ENCODE measurements around the gene SERPINB5. TPM values are rescaled to one million over a fixed set of nuclear protein-coding genes. Genes with fewer than 3 reads are reported as not detected.
A peak's percentile ranks its signal among the peaks of the same experiment; 100 is the strongest.

The SERPINB5 gene
- total RNA-seq, 1 donor from 2014 or later = not detected

- Histone ChIP-seq H3K27ac (replicated peaks) (no peak overlapping the region), H3K27me3 (ENCODE audit: low read depth) (peaks cover 56% of the 10 kb centered on the region), H3K4me1 (no peaks in the 10 kb centered on the region), H3K9me3 (replicated peaks) (no peaks in the 10 kb centered on the region), H3K4me3 (no peak overlapping the region), H3K36me3 (no peaks in the 10 kb centered on the region)
- TF ChIP-seq CTCF (IDR thresholded peaks at IDR 0.05; ENCODE audit: borderline replicate concordance) = peak; percentile 62
- no peak for DNase-seq
- intact Hi-C loops (cut with micrococcal nuclease) = loop anchor here (10.0 kb wide), 1 partner anchor 334 kb away; no protein-coding TSS in a partner anchor
Measured at GRCh38 chr18:63511285-63511684, 34.5 kb downstream of the SERPINB5 start.

- H3K27me3 ChIP-seq (ENCODE audit: low read depth) = peaks cover 53% of the 10 kb centered on the region
- H3K9me3 ChIP-seq (replicated peaks) = no peaks in the 10 kb centered on the region
- no peak overlapping the region for H3K4me3 ChIP-seq
- intact Hi-C loops (cut with micrococcal nuclease) = loop anchor here (10.0 kb wide), 1 partner anchor 330 kb away; no protein-coding TSS in a partner anchor
- TF ChIP-seq CTCF (IDR thresholded peaks at IDR 0.05; ENCODE audit: borderline replicate concordance) = no peak
- H3K36me3 ChIP-seq = no peaks in the 10 kb centered on the region
- H3K4me1 ChIP-seq = no peaks in the 10 kb centered on the region
- H3K27ac ChIP-seq (replicated peaks) = no peak overlapping the region
- no peak for DNase-seq
Measured at GRCh38 chr18:63514326-63514725, 37.6 kb downstream of the SERPINB5 start.

- Histone ChIP-seq H3K4me3 (no peak overlapping the region), H3K4me1 (no peaks in the 10 kb centered on the region), H3K27me3 (ENCODE audit: low read depth) (peaks cover 47% of the 10 kb centered on the region), H3K9me3 (replicated peaks) (no peaks in the 10 kb centered on the region), H3K27ac (replicated peaks) (no peak overlapping the region), H3K36me3 (no peaks in the 10 kb centered on the region)
- intact Hi-C loops (cut with micrococcal nuclease) = loop anchor here (10.0 kb wide), 1 partner anchor 330 kb away; no protein-coding TSS in a partner anchor
- DNase-seq = no peak
- no peak for TF ChIP-seq CTCF (IDR thresholded peaks at IDR 0.05; ENCODE audit: borderline replicate concordance)
Measured at GRCh38 chr18:63514888-63515678, 38.3 kb downstream of the SERPINB5 start.

GRCh38 chr18:63515801-63516200 lies 39.0 kb downstream of the SERPINB5 start:
- peaks cover 40% of the 10 kb centered on the region for H3K27me3 ChIP-seq (ENCODE audit: low read depth)
- TF ChIP-seq CTCF (IDR thresholded peaks at IDR 0.05; ENCODE audit: borderline replicate concordance) = no peak
- H3K27ac ChIP-seq (replicated peaks) = no peak overlapping the region
- intact Hi-C loops (cut with micrococcal nuclease) = loop anchor here (10.0 kb wide), 1 partner anchor 329 kb away; no protein-coding TSS in a partner anchor
- H3K9me3 ChIP-seq (replicated peaks) = no peaks in the 10 kb centered on the region
- DNase-seq = no peak
- H3K4me3 ChIP-seq = no peak overlapping the region
- H3K4me1 ChIP-seq = no peaks in the 10 kb centered on the region
- no peaks in the 10 kb centered on the region for H3K36me3 ChIP-seq

- Histone ChIP-seq H3K27ac (replicated peaks) (no peak overlapping the region), H3K4me1 (no peaks in the 10 kb centered on the region), H3K36me3 (no peaks in the 10 kb centered on the region), H3K27me3 (ENCODE audit: low read depth) (peaks cover 27% of the 10 kb centered on the region), H3K9me3 (replicated peaks) (no peaks in the 10 kb centered on the region), H3K4me3 (no peak overlapping the region)
- TF ChIP-seq CTCF (IDR thresholded peaks at IDR 0.05; ENCODE audit: borderline replicate concordance) = peak; percentile 80
- intact Hi-C loops (cut with micrococcal nuclease) = loop anchor here (2.0 to 10.0 kb wide), 2 partner anchors 60 to 326 kb away; no protein-coding TSS in a partner anchor
- no peak for DNase-seq
Measured at GRCh38 chr18:63518178-63519012, 41.6 kb downstream of the SERPINB5 start.
